ENCODE measurements around the gene FCN1. TPM values are rescaled to one million over a fixed set of nuclear protein-coding genes. Genes with fewer than 3 reads are reported as not detected.

The FCN1 gene
- total RNA-seq, 2 experiments from 2014 or later: not detected

DNA sequence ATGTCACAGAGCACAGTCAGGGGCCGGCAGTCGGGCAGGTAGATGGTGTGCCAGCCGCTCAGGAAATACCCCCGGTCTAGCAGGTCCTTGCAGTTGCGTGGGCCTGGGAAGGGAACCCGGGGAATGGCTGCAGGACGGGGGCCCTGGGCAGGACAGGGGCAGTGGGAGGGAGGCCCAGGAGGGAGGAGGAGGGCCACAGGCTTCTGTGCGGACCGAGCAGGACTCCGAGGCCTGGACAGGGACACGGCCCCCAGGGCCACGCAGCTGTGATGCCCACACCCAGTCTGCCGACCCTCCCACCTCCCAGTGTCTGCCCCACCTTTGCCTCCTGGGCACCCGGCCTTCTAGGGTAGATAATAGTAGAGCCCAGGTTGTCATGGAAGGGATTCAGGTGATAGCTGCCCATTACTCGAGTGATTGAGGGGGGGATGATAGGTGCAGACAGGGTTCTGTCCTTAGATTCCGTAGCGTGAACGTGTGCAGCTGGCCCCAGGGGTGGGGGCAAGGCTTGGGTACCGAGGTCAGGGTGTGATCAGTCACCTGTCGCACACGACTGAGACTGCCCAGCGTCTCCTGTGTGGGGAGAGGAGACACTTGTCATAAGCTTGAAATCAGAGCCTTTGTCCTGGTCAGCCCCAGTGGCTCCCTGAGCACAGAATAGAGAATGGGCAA, 4.5 kb downstream of the FCN1 start:
- H3K27me3 Mint-ChIP-seq: peaks cover 11% of the 10 kb centered on the region
- TF ChIP-seq, protein P1, sequence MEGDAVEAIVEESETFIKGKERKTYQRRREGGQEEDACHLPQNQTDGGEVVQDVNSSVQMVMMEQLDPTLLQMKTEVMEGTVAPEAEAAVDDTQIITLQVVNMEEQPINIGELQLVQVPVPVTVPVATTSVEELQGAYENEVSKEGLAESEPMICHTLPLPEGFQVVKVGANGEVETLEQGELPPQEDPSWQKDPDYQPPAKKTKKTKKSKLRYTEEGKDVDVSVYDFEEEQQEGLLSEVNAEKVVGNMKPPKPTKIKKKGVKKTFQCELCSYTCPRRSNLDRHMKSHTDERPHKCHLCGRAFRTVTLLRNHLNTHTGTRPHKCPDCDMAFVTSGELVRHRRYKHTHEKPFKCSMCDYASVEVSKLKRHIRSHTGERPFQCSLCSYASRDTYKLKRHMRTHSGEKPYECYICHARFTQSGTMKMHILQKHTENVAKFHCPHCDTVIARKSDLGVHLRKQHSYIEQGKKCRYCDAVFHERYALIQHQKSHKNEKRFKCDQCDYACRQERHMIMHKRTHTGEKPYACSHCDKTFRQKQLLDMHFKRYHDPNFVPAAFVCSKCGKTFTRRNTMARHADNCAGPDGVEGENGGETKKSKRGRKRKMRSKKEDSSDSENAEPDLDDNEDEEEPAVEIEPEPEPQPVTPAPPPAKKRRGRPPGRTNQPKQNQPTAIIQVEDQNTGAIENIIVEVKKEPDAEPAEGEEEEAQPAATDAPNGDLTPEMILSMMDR (IDR thresholded peaks at IDR 0.05): no peak
- DNase-seq (no peak), ATAC-seq (no peak)
- no peaks in the 10 kb centered on the region for H3K4me1 Mint-ChIP-seq (ENCODE audit: low read depth)
- H3K36me3 Mint-ChIP-seq (ENCODE audit: low read depth): no peaks in the 10 kb centered on the region
- CTCF ChIA-PET: no interaction called here
- H3K27ac Mint-ChIP-seq: no peak overlapping the region
- POLR2A ChIA-PET: no interaction called here
- intact Hi-C loops (cut with micrococcal nuclease): no loop called here
- no peak overlapping the region for H3K4me3 Mint-ChIP-seq
- H3K9me3 Mint-ChIP-seq: no peaks in the 10 kb centered on the region

DNA sequence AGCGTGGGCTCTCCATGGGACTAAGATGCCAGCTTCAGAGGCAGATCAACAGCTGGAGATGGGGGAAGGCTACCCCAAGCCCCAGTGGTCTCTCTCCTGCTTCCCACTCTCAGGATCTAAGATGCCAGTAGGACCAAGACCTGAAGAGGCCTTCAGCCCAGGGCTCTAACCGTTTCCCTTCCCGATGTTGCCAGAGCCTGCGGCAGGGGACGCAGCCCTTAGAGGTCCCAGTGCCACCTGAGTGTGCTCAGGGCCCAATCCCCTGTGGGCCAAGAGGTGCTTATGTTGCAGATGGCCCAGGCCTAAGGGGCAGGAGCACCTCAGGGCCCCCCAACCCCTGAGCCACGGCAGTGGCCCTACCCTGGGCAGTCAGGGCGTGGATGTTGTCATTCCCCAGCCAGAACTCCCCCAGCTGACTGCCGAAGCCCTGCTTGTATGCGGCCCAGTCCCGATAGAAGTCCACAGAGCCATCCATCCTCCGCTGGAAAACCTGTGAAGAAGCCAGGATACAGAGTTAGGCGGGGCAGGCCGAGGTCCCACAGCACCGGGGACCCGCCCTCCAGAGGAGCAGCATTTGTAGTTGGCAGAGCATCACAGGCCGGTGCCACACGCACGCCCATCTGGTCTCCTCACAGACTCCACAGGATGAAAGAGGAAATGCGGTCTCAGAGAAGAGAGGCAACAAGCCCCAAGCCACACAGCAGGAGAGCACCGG, 5.4 kb downstream of the FCN1 start:
- no peak overlapping the region for H3K27ac Mint-ChIP-seq
- H3K4me1 Mint-ChIP-seq (ENCODE audit: low read depth): no peaks in the 10 kb centered on the region
- POLR2A ChIA-PET: no interaction called here

DNA sequence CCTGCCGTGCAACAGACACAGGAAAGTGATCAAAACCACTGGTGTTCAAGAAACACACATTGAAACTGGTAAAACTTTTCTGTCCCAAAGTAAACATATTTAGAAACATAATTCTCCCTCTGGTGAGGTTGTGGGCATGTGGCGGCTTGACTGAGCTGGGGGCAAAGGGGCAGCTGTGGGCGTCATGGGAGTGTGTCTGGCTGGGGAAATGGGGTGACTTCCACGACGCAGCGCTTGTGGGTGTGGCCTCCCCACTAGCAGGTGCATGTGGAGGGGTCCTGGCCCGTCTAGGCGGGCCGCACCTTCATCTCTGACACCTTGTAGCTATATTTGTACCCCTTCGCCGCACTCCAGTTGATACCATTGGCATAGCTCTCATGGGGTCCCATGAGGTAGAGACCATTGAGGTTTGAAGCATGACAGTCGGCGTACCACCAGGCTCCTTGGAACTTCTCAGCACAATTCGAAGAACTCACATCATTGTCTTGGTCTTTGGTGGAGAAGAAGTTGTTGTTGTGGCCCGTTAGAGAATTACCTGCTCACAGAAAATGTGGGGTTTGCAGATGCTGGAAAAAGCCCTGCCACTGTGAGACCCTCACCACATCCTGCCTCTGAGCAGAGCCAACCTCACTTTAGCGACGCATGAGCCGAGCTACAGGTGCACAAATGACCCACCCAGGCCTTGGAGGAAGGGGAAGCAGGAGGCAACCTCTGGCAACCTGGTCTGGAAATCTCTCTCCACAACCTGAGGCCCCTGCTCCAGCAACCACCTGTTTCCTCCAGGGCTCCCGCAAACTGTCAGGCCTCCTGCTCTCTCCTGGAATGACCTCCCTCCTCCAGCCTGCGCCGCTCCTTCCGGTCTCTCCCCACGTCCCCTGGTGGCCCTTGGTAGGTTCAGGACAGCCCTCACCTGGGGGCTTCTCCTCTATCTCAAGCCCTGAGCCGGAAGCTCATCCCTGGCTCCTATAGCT, 7.9 kb downstream of the FCN1 start:
- H3K4me1 Mint-ChIP-seq (ENCODE audit: low read depth): no peaks in the 10 kb centered on the region
- ATAC-seq (no peak), DNase-seq (no peak)
- H3K27ac Mint-ChIP-seq: no peak overlapping the region
- intact Hi-C loops (cut with micrococcal nuclease): no loop called here
- POLR2A ChIA-PET: interaction anchor here (0.5 kb wide), 1 partner anchor 101 kb away, joined by 3 read pairs; no protein-coding TSS in a partner anchor
- H3K9me3 Mint-ChIP-seq: no peaks in the 10 kb centered on the region
- peaks cover 9% of the 10 kb centered on the region for H3K27me3 Mint-ChIP-seq
- TF ChIP-seq, protein P1 (IDR thresholded peaks at IDR 0.05): no peak
- CTCF ChIA-PET: no interaction called here
- H3K4me3 Mint-ChIP-seq: no peak overlapping the region
- H3K36me3 Mint-ChIP-seq (ENCODE audit: low read depth): no peaks in the 10 kb centered on the region

More for the DNA sequence above, 5.4 kb downstream of the FCN1 start:
- TF ChIP-seq, protein P1 (IDR thresholded peaks at IDR 0.05): no peak
- Mint-ChIP-seq H3K36me3 (ENCODE audit: low read depth) (no peaks in the 10 kb centered on the region), H3K4me3 (no peak overlapping the region), H3K9me3 (no peaks in the 10 kb centered on the region), H3K27me3 (peaks cover 11% of the 10 kb centered on the region)
- DNase-seq: no peak
- no peak for ATAC-seq
- intact Hi-C loops (cut with micrococcal nuclease): no loop called here
- CTCF ChIA-PET: no interaction called here

DNA sequence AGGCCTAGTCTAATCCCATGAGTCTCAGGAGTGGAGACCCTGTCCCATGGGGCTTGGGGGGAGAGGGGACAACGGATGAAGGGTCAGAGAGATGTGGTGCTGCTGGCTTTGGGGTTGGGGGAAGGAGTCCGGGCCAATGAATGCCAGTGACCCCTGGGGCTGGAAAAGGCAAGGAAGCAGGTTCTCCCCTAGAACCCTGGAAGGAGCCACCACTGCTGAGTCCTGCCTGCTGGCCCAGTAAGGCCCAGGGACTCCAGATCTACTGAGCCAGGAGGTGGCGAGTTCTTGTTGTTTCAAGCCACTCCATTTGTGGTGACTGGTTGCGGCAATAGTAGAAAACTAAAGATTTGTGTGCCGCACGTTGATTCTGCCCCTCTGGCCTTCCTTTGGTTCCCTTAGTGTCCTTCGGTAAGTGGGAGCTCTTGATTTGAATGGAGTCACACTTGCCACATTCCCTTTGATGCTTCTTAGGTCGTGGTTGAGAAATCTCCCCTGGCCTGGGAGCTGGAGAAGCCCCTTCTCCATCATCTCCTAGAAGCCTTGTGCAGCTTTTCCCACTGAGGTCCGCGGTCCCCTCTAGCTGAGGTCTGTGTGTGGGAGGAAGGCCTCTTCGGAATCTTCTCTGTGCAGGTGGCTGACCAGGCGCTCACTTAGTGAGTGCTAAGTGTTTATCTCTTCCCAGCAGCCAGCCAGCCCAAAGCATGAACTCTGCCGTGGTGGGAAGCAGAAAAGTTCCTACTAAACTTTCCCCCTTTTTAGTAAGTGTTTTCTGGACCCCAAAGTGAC, 9.0 kb downstream of the FCN1 start:
- Mint-ChIP-seq H3K27ac (no peak overlapping the region), H3K36me3 (ENCODE audit: low read depth) (no peaks in the 10 kb centered on the region), H3K4me3 (no peak overlapping the region), H3K4me1 (ENCODE audit: low read depth) (no peaks in the 10 kb centered on the region), H3K9me3 (no peaks in the 10 kb centered on the region), H3K27me3 (peaks cover 9% of the 10 kb centered on the region)
- TF ChIP-seq, protein P1 (IDR thresholded peaks at IDR 0.05): no peak
- ATAC-seq (no peak), DNase-seq (no peak)
- ChIA-PET POLR2A (no interaction called here), CTCF (no interaction called here)
- intact Hi-C loops (cut with micrococcal nuclease): no loop called here

Measured in activated CD8-positive, alpha-beta T cell treated with anti-CD3 and anti-CD28 coated beads for 36 hours (primary cell).